MCF 10A (cell line): ENCODE measurements around the gene GYPC. TPM values are rescaled to one million over a fixed set of nuclear protein-coding genes. Genes with fewer than 3 reads are reported as not detected.

Experiments used
- BruUV-seq: library from RNA; stranded (reverse); fragments of 400-500 nt; replicated peaks from 2 replicates; lab custom pipeline; 2021; lab: Mats Ljungman, UMichigan
- CTCF ChIA-PET: fragments of 300-600 bp; sonication (Branson Sonifier 250); formaldehyde crosslinking; extraction: SDS; loops from one replicate; lab custom pipeline; 2021; ENCODE audit warnings: antibody characterized with exemption, inconsistent platforms; lab: Yijun Ruan, JAX
- POLR2A ChIA-PET: fragments of 300-600, 350-650 bp; sonication (Branson Sonifier 250); formaldehyde crosslinking; extraction: SDS; loops from one replicate; lab custom pipeline; 2020; ENCODE audit warnings: antibody characterized with exemption, inconsistent platforms; lab: Yijun Ruan, JAX
- DNase-seq: peaks from one replicate; pipeline ENCODE4 v3.0.0-alpha.2; 2018; ENCODE audit not compliant: unreplicated experiment
- H3K27ac Mint-ChIP-seq: one replicate; pipeline ENCODE4 v1.8.0; 2022; ENCODE audit warnings: mild to moderate bottlenecking, low read depth, mixed read lengths; ENCODE audit not compliant: unreplicated experiment
- H3K27me3 Mint-ChIP-seq: one replicate; pipeline ENCODE4 v1.8.0; 2022; ENCODE audit warnings: mixed read lengths; ENCODE audit not compliant: insufficient read depth, unreplicated experiment
- H3K36me3 Mint-ChIP-seq: one replicate; pipeline ENCODE4 v1.8.0; 2022; ENCODE audit warnings: mild to moderate bottlenecking, moderate library complexity, mixed read lengths; ENCODE audit not compliant: insufficient read depth, unreplicated experiment
- H3K4me1 Mint-ChIP-seq: one replicate; pipeline ENCODE4 v1.8.0; 2022; ENCODE audit warnings: mixed read lengths; ENCODE audit not compliant: insufficient read depth, unreplicated experiment
- H3K4me3 Mint-ChIP-seq: one replicate; pipeline ENCODE4 v1.8.0; 2022; ENCODE audit warnings: mild to moderate bottlenecking, moderate library complexity, mixed read lengths; ENCODE audit not compliant: unreplicated experiment
- H3K9me3 Mint-ChIP-seq: one replicate; pipeline ENCODE4 v1.8.0; 2022; ENCODE audit warnings: mixed read lengths; ENCODE audit not compliant: unreplicated experiment
- CTCF ChIP-seq: fragments of 200-600 bp; IDR thresholded peaks from one replicate; pipeline ENCODE4 v1.8.0; 2022; ENCODE audit warnings: antibody characterized with exemption, mild to moderate bottlenecking; ENCODE audit not compliant: unreplicated experiment
- intact Hi-C: fragments of 100-400 bp; cut with micrococcal nuclease; formaldehyde crosslinking; loops from 2 replicates; pipeline ENCODE4 v1.14.1; 2022
- total RNA-seq: library from RNA; stranded (reverse); gene quantifications from 2 replicates; pipeline ENCODE4 v1.2.3, GENCODE V29; 2022

The GYPC gene
- total RNA-seq, 1 experiment from 2014 or later, result not detected

- Mint-ChIP-seq H3K9me3 (no peaks in the 10 kb centered on the region), H3K27me3 (peaks cover 14% of the 10 kb centered on the region), H3K4me3 (no peak overlapping the region), H3K27ac (no peak overlapping the region), H3K36me3 (no peaks in the 10 kb centered on the region), H3K4me1 (no peaks in the 10 kb centered on the region)
- intact Hi-C loops, result no loop called here
- POLR2A ChIA-PET, result no interaction called here
- CTCF ChIA-PET, result interaction anchor here (0.6 kb wide), 1 partner anchor 285 kb away, joined by 4 read pairs; no protein-coding TSS in a partner anchor
- no peak for DNase-seq
- TF ChIP-seq CTCF, result no peak
- BruUV-seq, result no TSS peak
Measured at GRCh38 chr2:126731353-126731752, 75.4 kb downstream of the GYPC start.

GRCh38 chr2:126732682-126733245 is 76.8 kb downstream of the GYPC start:
- Mint-ChIP-seq H3K4me3 (no peak overlapping the region), H3K4me1 (no peaks in the 10 kb centered on the region), H3K9me3 (peaks cover 8% of the 10 kb centered on the region), H3K36me3 (no peaks in the 10 kb centered on the region), H3K27ac (no peak overlapping the region), H3K27me3 (no peaks in the 10 kb centered on the region)
- no peak for TF ChIP-seq CTCF
- CTCF ChIA-PET, result no interaction called here
- intact Hi-C loops, result no loop called here
- no peak for DNase-seq
- no TSS peak for BruUV-seq
- POLR2A ChIA-PET, result no interaction called here

- no peak for DNase-seq
- Mint-ChIP-seq H3K27me3 (no peaks in the 10 kb centered on the region), H3K4me3 (no peak overlapping the region), H3K9me3 (peaks cover 8% of the 10 kb centered on the region), H3K4me1 (no peaks in the 10 kb centered on the region), H3K36me3 (no peaks in the 10 kb centered on the region), H3K27ac (no peak overlapping the region)
- intact Hi-C loops, result no loop called here
- no peak for TF ChIP-seq CTCF
- ChIA-PET POLR2A (no interaction called here), CTCF (no interaction called here)
- no TSS peak for BruUV-seq
Measured at GRCh38 chr2:126733795-126734194, 77.8 kb downstream of the GYPC start.

- Mint-ChIP-seq H3K36me3 (no peaks in the 10 kb centered on the region), H3K4me3 (no peak overlapping the region), H3K4me1 (no peaks in the 10 kb centered on the region), H3K9me3 (peaks cover 8% of the 10 kb centered on the region), H3K27me3 (no peaks in the 10 kb centered on the region), H3K27ac (no peak overlapping the region)
- CTCF ChIA-PET, result interaction anchor here (0.5 kb wide), 1 partner anchor 49 kb away, joined by 3 read pairs; no protein-coding TSS in a partner anchor
- peak; percentile 36 for DNase-seq
- POLR2A ChIA-PET, result no interaction called here
- no TSS peak for BruUV-seq
- no peak for TF ChIP-seq CTCF
- intact Hi-C loops, result no loop called here
Measured at GRCh38 chr2:126736133-126736874, 80.3 kb downstream of the GYPC start.
